Adrenal gland (tissue), 12 donors: ENCODE results near the gene LGR5. TPM values are rescaled to one million over a fixed set of nuclear protein-coding genes. Genes with fewer than 3 reads are reported as not detected.

ENCODE experiments used
- DNase-seq, 7 donors: peaks; one replicate each; pipeline ENCODE4 v3.0.0-alpha.2; 2019 to 2020
- H3K27ac ChIP-seq, 5 donors: fragments of 200-600 bp; sonication (generic) in 4 of 5; 1 replicate in 3 of 5; 2 replicates in 2 of 5; pipeline versions ENCODE4 v1.5.1 to v1.8.0; 2016 to 2020; ENCODE audit warnings: mild to moderate bottlenecking in 1 of 5
- H3K27me3 ChIP-seq: fragments of 200-600 bp; 2 replicates; pipeline ENCODE4 v1.8.0; 2021
- H3K36me3 ChIP-seq, 2 donors: fragments of 200-600 bp; replicated peaks in 1 of 2; 1 replicate in 1 of 2; 2 replicates in 1 of 2; pipeline versions ENCODE4 v1.5.1 to v1.8.0; 2018 to 2022
- H3K4me1 ChIP-seq, 2 donors: fragments of 200-600 bp; replicated peaks in 1 of 2; 1 replicate in 1 of 2; 2 replicates in 1 of 2; pipeline versions ENCODE4 v1.5.1 to v1.8.0; 2018 to 2021
- H3K4me3 ChIP-seq, 4 donors: fragments of 200-600 bp; sonication (generic) in 3 of 4; one replicate each; pipeline ENCODE4 v1.5.1; 2016 to 2018
- H3K9me3 ChIP-seq, 3 donors: fragments of 200-600 bp; sonication (generic) in 1 of 3; replicated peaks in 1 of 3; 1 replicate in 2 of 3; 2 replicates in 1 of 3; pipeline versions ENCODE4 v1.5.1 to v1.8.0; 2016 to 2021
- POLR2A ChIP-seq, 2 donors: fragments of 450-650 bp; IDR thresholded peaks; one replicate each; pipeline ENCODE4 v1.6.1; 2017; ENCODE audit warnings: antibody characterized with exemption in 2 of 2, mild to moderate bottlenecking in 2 of 2, moderate library complexity in 1 of 2
- WGBS, 4 donors: extraction: QIAGEN DNeasy Blood & Tissue Kit in 2 of 4; methylation state at CpG; one replicate each; pipeline versions ENCODE4 v1.1.5 to v1.1.7; 2013 to 2017; 5-methylcytosine and 5-hydroxymethylcytosine counted together
- intact Hi-C, 2 donors: fragments of 100-400 bp; cut with DNase I; formaldehyde crosslinking; loops; one replicate each; pipeline versions ENCODE4 v1.14.1 to v1.15.0; 2022 to 2023
- polyA plus RNA-seq, 3 donors: library from polyadenylated mRNA; stranded (reverse); fragments of 200-250 nt in 2 of 3; fragments of 350-450 nt in 1 of 3; fragmentation: Illumina TruSeq in 1 of 3; extraction: RNeasy Lipid Tissue Mini Kit (QIAGEN cat#74804) in 1 of 3; gene quantifications; one replicate each; pipeline ENCODE4 v1.2.3, GENCODE V29; 2013 to 2014
- total RNA-seq, 9 donors: library from RNA; depleted of rRNA in 4 of 9; stranded (reverse); fragments of >200 nt in 4 of 9; fragments of 120-200 nt in 1 of 9; fragmentation: NEBNext Ultra II Directional in 1 of 9; extraction: Animal tissue kit (Norgen Biotek cat#: 25700) in 1 of 9; gene quantifications; one replicate each; pipeline versions ENCODE4 v1.1.0 to v1.2.4, GENCODE V29; 2013 to 2023
- TF ChIP-seq, protein P1 (sequence below), 6 experiments: fragments of 450-650 bp in 4 of 6; fragments of 200-600 bp in 2 of 6; sonication (generic) in 1 of 6; IDR thresholded peaks; 1 replicate in 5 of 6; 2 replicates in 1 of 6; pipeline versions ENCODE4 v1.5.1 to v1.8.0; 2016 to 2021; ENCODE audit warnings: antibody characterized with exemption in 6 of 6, mild to moderate bottlenecking in 2 of 6, moderate library complexity in 1 of 6
- donor health status: healthy with polysubstance abuse.
- donor health status: Bipolar disorder and iron deficiency.
- donor health status: DM: yes; HTN: yes; CAD: no.
- donor health status: DM: no; HTN: no; CAD: no.
- donor health status: DM: no; HTN: no; CAD: no.
- donor health status: DM: yes; HTN: yes; CAD: no.

The LGR5 gene
- total and polyA plus RNA-seq, 12 donors = 0.39 to 6.1 (median 2.1) TPM

GRCh38 chr12:71546322-71546861, 106.8 kb downstream of the LGR5 start:
- DNase-seq = no peak
- intact Hi-C loops = no loop called here
- Histone ChIP-seq H3K9me3 (no peaks in the 10 kb centered on the region), H3K27ac (no peak overlapping the region), H3K36me3 (no peaks in the 10 kb centered on the region), H3K27me3 (no peaks in the 10 kb centered on the region), H3K4me3 (no peak overlapping the region), H3K4me1 (no peaks in the 10 kb centered on the region)
- 92 to 100% (median 95%) methylated on average over 2 of the region's 2 CpGs for WGBS, 4 donors
- TF ChIP-seq, protein P1, sequence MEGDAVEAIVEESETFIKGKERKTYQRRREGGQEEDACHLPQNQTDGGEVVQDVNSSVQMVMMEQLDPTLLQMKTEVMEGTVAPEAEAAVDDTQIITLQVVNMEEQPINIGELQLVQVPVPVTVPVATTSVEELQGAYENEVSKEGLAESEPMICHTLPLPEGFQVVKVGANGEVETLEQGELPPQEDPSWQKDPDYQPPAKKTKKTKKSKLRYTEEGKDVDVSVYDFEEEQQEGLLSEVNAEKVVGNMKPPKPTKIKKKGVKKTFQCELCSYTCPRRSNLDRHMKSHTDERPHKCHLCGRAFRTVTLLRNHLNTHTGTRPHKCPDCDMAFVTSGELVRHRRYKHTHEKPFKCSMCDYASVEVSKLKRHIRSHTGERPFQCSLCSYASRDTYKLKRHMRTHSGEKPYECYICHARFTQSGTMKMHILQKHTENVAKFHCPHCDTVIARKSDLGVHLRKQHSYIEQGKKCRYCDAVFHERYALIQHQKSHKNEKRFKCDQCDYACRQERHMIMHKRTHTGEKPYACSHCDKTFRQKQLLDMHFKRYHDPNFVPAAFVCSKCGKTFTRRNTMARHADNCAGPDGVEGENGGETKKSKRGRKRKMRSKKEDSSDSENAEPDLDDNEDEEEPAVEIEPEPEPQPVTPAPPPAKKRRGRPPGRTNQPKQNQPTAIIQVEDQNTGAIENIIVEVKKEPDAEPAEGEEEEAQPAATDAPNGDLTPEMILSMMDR (IDR thresholded peaks at IDR 0.05) = no peak
- TF ChIP-seq POLR2A (IDR thresholded peaks at IDR 0.05) = no peak

GRCh38 chr12:71548893-71549292, 109.3 kb downstream of the LGR5 start:
- whole genome bisulfite sequencing, 4 donors = 70 to 84% (median 81%) methylated on average over 3 of the region's 3 CpGs
- intact Hi-C loops = no loop called here
- H3K9me3 ChIP-seq = no peaks in the 10 kb centered on the region

GRCh38 chr12:71551529-71551928, 111.9 kb downstream of the LGR5 start:
- H3K4me1 ChIP-seq = no peaks in the 10 kb centered on the region
- no peak overlapping the region for H3K4me3 ChIP-seq
- H3K27me3 ChIP-seq = no peaks in the 10 kb centered on the region
- 37 to 55% (median 49%) methylated on average over 3 of the region's 3 CpGs for WGBS, 4 donors
- no peak overlapping the region for H3K27ac ChIP-seq
- no peaks in the 10 kb centered on the region for H3K9me3 ChIP-seq
- no peaks in the 10 kb centered on the region for H3K36me3 ChIP-seq
- intact Hi-C loops = no loop called here
- TF ChIP-seq, protein P1 (IDR thresholded peaks at IDR 0.05) = peak in 4 of 6 experiments; percentile 13 to 30 (median 27)
- no peak for TF ChIP-seq POLR2A (IDR thresholded peaks at IDR 0.05)
- DNase-seq = no peak

More at GRCh38 chr12:71548893-71549292, 109.3 kb downstream of the LGR5 start:
- TF ChIP-seq, protein P1 (IDR thresholded peaks at IDR 0.05) = no peak
- TF ChIP-seq POLR2A (IDR thresholded peaks at IDR 0.05) = no peak
- no peaks in the 10 kb centered on the region for H3K4me1 ChIP-seq
- DNase-seq = no peak
- H3K36me3 ChIP-seq = no peaks in the 10 kb centered on the region
- H3K27me3 ChIP-seq = no peaks in the 10 kb centered on the region
- no peak overlapping the region for H3K27ac ChIP-seq
- no peak overlapping the region for H3K4me3 ChIP-seq

DNA sequence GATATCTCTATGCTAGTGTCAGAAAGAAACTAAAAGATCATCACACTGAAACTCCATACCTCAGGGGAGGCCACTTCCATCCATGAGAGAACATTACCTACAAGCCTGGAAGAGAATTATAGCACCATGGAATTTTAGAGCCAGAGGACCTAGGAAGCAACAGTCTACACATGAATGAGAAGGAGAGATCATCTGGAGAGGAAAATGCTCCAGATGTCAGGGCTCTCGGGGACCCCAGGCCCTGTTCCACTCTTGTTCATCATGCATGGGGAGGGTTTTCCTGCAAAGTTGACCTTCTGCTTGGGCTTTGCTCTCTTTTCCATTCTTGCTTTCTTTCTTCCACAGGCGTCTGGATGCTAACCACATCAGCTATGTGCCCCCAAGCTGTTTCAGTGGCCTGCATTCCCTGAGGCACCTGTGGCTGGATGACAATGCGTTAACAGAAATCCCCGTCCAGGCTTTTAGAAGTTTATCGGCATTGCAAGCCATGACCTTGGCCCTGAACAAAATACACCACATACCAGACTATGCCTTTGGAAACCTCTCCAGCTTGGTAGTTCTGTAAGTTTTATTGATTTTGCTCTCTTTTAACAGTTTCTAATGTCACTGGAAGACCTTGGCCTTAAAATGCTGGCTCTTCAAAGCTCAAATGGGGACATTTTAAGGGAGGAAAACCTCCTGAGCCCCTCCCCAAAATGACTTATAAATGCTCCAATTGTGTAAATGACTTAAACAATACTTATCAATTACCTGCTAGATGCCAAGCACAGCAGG, 113.3 kb downstream of the LGR5 start:
- peak in 1 of 7 donors; percentile 2 for DNase-seq
- H3K4me1 ChIP-seq = no peaks in the 10 kb centered on the region
- WGBS, 4 donors = 59 to 66% (median 61%) methylated on average over 5 of the region's 5 CpGs
- H3K36me3 ChIP-seq = no peaks in the 10 kb centered on the region
- H3K9me3 ChIP-seq = no peaks in the 10 kb centered on the region
- no peak overlapping the region for H3K4me3 ChIP-seq
- no peaks in the 10 kb centered on the region for H3K27me3 ChIP-seq
- TF ChIP-seq POLR2A (IDR thresholded peaks at IDR 0.05) = no peak
- TF ChIP-seq, protein P1 (IDR thresholded peaks at IDR 0.05) = no peak
- no peak overlapping the region for H3K27ac ChIP-seq
- intact Hi-C loops = no loop called here
